ENCODE data around the gene INPP4A. TPM values are rescaled to one million over a fixed set of nuclear protein-coding genes. Genes with fewer than 3 reads are reported as not detected.

INPP4A gene
- total and polyA plus RNA-seq, 2 experiments from 2014 or later: 7.9 to 13.1 TPM

GRCh38 chr2:98445683-98446581, 1.3 kb downstream of the INPP4A start:
- Histone ChIP-seq H3K79me2 (peaks cover 58% of the 10 kb centered on the region), H3K4me3 (peak overlapping the region; percentile 88), H3K9me3 (ENCODE audit: low read depth) (no peaks in the 10 kb centered on the region), H3K9me2 (replicated peaks; ENCODE audit: insufficient read depth) (no peaks in the 10 kb centered on the region), H4K20me1 (ENCODE audit: insufficient read depth, poor library complexity, severe bottlenecking) (peaks cover 10% of the 10 kb centered on the region), H2AFZ (peak overlapping the region; percentile 88), H3K27ac (peak overlapping the region; percentile 70), H3K4me2 (peak overlapping the region; percentile 82), H3K27me3 (no peaks in the 10 kb centered on the region), H3K4me1 (ENCODE audit: insufficient read depth) (peaks cover 25% of the 10 kb centered on the region), H3K36me3 (replicated peaks; ENCODE audit: insufficient read depth, low read depth) (no peaks in the 10 kb centered on the region)
- DNase-seq (ENCODE audit: low spot score): no peak
- WGBS (ENCODE audit: low lambda C conversion rate, missing lambda C conversion rate): 29% methylated on average over 19 of the region's 19 CpGs
- no peak for TF ChIP-seq EZH2 (IDR thresholded peaks at IDR 0.05; ENCODE audit: borderline replicate concordance)
- TF ChIP-seq CTCF (IDR thresholded peaks at IDR 0.05; ENCODE audit: poor library complexity): no peak
- no peak for TF ChIP-seq EZH2phosphoT487 (IDR thresholded peaks at IDR 0.05; ENCODE audit: low read depth, severe bottlenecking, unreplicated experiment)

- H3K4me2 ChIP-seq: peak overlapping the region; percentile 82
- H3K27me3 ChIP-seq: no peaks in the 10 kb centered on the region
- 84% methylated on average over 6 of the region's 6 CpGs for WGBS (ENCODE audit: low lambda C conversion rate, missing lambda C conversion rate)
- DNase-seq (ENCODE audit: low spot score): no peak
- no peaks in the 10 kb centered on the region for H3K36me3 ChIP-seq (replicated peaks; ENCODE audit: insufficient read depth, low read depth)
- H3K27ac ChIP-seq: no peak overlapping the region
- peaks cover 25% of the 10 kb centered on the region for H3K4me1 ChIP-seq (ENCODE audit: insufficient read depth)
- H3K79me2 ChIP-seq: peaks cover 67% of the 10 kb centered on the region
- H3K9me2 ChIP-seq (replicated peaks; ENCODE audit: insufficient read depth): no peaks in the 10 kb centered on the region
- H3K9me3 ChIP-seq (ENCODE audit: low read depth): no peaks in the 10 kb centered on the region
- H4K20me1 ChIP-seq (ENCODE audit: insufficient read depth, poor library complexity, severe bottlenecking): peaks cover 12% of the 10 kb centered on the region
- TF ChIP-seq EZH2phosphoT487 (IDR thresholded peaks at IDR 0.05; ENCODE audit: low read depth, severe bottlenecking, unreplicated experiment) (no peak), EZH2 (IDR thresholded peaks at IDR 0.05; ENCODE audit: borderline replicate concordance) (no peak), CTCF (IDR thresholded peaks at IDR 0.05; ENCODE audit: poor library complexity) (no peak)
- no peak overlapping the region for H2AFZ ChIP-seq
- no peak overlapping the region for H3K4me3 ChIP-seq
These were observed 2.2 kb downstream of the INPP4A start for GRCh38 chr2:98446850-98447249.

GRCh38 chr2:98448441-98449145, 3.9 kb downstream of the INPP4A start:
- no peak overlapping the region for H3K4me3 ChIP-seq
- H4K20me1 ChIP-seq (ENCODE audit: insufficient read depth, poor library complexity, severe bottlenecking): peaks cover 15% of the 10 kb centered on the region
- no peak for TF ChIP-seq EZH2phosphoT487 (IDR thresholded peaks at IDR 0.05; ENCODE audit: low read depth, severe bottlenecking, unreplicated experiment)
- TF ChIP-seq CTCF (IDR thresholded peaks at IDR 0.05; ENCODE audit: poor library complexity): no peak
- TF ChIP-seq EZH2 (IDR thresholded peaks at IDR 0.05; ENCODE audit: borderline replicate concordance): no peak
- DNase-seq (ENCODE audit: low spot score): no peak
- no peak overlapping the region for H3K27ac ChIP-seq
- no peaks in the 10 kb centered on the region for H3K27me3 ChIP-seq
- no peaks in the 10 kb centered on the region for H3K9me2 ChIP-seq (replicated peaks; ENCODE audit: insufficient read depth)
- peaks cover 13% of the 10 kb centered on the region for H3K4me1 ChIP-seq (ENCODE audit: insufficient read depth)
- no peaks in the 10 kb centered on the region for H3K9me3 ChIP-seq (ENCODE audit: low read depth)
- H3K36me3 ChIP-seq (replicated peaks; ENCODE audit: insufficient read depth, low read depth): no peaks in the 10 kb centered on the region
- peaks cover 83% of the 10 kb centered on the region for H3K79me2 ChIP-seq
- H2AFZ ChIP-seq: no peak overlapping the region
- WGBS (ENCODE audit: low lambda C conversion rate, missing lambda C conversion rate): 80% methylated on average over 10 of the region's 10 CpGs
- H3K4me2 ChIP-seq: no peak overlapping the region

Data from hepatocyte (in vitro differentiated cells).